GM23338 (cell line): ENCODE results near the gene CMSS1. TPM values are rescaled to one million over a fixed set of nuclear protein-coding genes. Genes with fewer than 3 reads are reported as not detected.

Experiments used
- ATAC-seq: fragments of 200-7000 bp; cut with Tn5 transposase; 3 replicates; pipeline ENCODE4 v1.9.1; 2020
- DNase-seq: peaks from one replicate; pipeline ENCODE4 v3.0.0-alpha.2; 2015; ENCODE audit warnings: low spot score
- H2AFZ ChIP-seq: fragments of 200-600 bp; sonication (generic); 2 replicates; pipeline ENCODE4 v1.8.0; 2016; ENCODE audit warnings: antibody characterized with exemption, mild to moderate bottlenecking, moderate library complexity
- H3F3A ChIP-seq: fragments of 200-600 bp; sonication (generic); replicated peaks from 2 replicates; pipeline ENCODE4 v1.8.0; 2017; ENCODE audit warnings: antibody characterized with exemption, mixed run types, low read depth
- H3K27ac ChIP-seq: fragments of 200-600 bp; sonication (generic); 2 replicates; pipeline ENCODE4 v1.6.1; 2016; ENCODE audit warnings: low read depth
- H3K27me3 ChIP-seq: fragments of 200-600 bp; sonication (generic); 2 replicates; pipeline ENCODE4 v1.8.0; 2016; ENCODE audit warnings: mild to moderate bottlenecking, mixed run types, moderate library complexity; ENCODE audit not compliant: insufficient read depth
- H3K36me3 ChIP-seq: fragments of 200-600 bp; sonication (generic); 2 replicates; pipeline ENCODE4 v1.8.0; 2016; ENCODE audit warnings: mild to moderate bottlenecking; ENCODE audit not compliant: insufficient read depth
- H3K4me1 ChIP-seq: fragments of 200-600 bp; sonication (generic); 2 replicates; pipeline ENCODE4 v1.8.0; 2016; ENCODE audit warnings: mild to moderate bottlenecking, moderate library complexity; ENCODE audit not compliant: insufficient read depth
- H3K4me2 ChIP-seq: fragments of 200-600 bp; sonication (generic); 2 replicates; pipeline ENCODE4 v1.7.1; 2017; ENCODE audit warnings: mixed run types
- H3K4me3 ChIP-seq: fragments of 200-600 bp; sonication (generic); 2 replicates; pipeline ENCODE4 v1.6.1; 2016; ENCODE audit warnings: mixed run types
- H3K79me2 ChIP-seq: fragments of 200-600 bp; sonication (generic); replicated peaks from 2 replicates; pipeline ENCODE4 v1.8.0; 2017; ENCODE audit warnings: mild to moderate bottlenecking; ENCODE audit not compliant: insufficient read depth
- H3K9me2 ChIP-seq: fragments of 200-600 bp; sonication (generic); 2 replicates; pipeline ENCODE4 v1.8.0; 2017; ENCODE audit not compliant: insufficient read depth
- H4K20me1 ChIP-seq: fragments of 200-600 bp; sonication (generic); replicated peaks from 2 replicates; pipeline ENCODE4 v1.8.0; 2017; ENCODE audit warnings: mild to moderate bottlenecking; ENCODE audit not compliant: insufficient read depth
- H3K27ac Mint-ChIP-seq: 2 replicates; pipeline ENCODE4 v1.8.0; 2020; ENCODE audit warnings: inconsistent platforms, mild to moderate bottlenecking, moderate library complexity, mixed read lengths
- H3K27me3 Mint-ChIP-seq: 3 replicates; pipeline ENCODE4 v1.8.0; 2022; ENCODE audit warnings: low read depth, mild to moderate bottlenecking, moderate library complexity, mixed read lengths, inconsistent platforms; ENCODE audit not compliant: insufficient read depth, poor library complexity
- H3K36me3 Mint-ChIP-seq: 3 replicates; pipeline ENCODE4 v1.8.0; 2021; ENCODE audit warnings: low read depth, mild to moderate bottlenecking, inconsistent platforms, moderate library complexity, mixed read lengths
- H3K4me1 Mint-ChIP-seq: 3 replicates; pipeline ENCODE4 v1.8.0; 2020; ENCODE audit warnings: mild to moderate bottlenecking, inconsistent platforms, mixed read lengths
- H3K4me3 Mint-ChIP-seq: 3 replicates; pipeline ENCODE4 v1.8.0; 2021; ENCODE audit warnings: moderate library complexity, mild to moderate bottlenecking, inconsistent platforms, mixed read lengths
- H3K9me3 Mint-ChIP-seq: 3 replicates; pipeline ENCODE4 v1.8.0; 2020; ENCODE audit warnings: moderate library complexity, mild to moderate bottlenecking, inconsistent platforms, mixed read lengths
- POLR2AphosphoS5 ChIP-seq: IDR thresholded peaks from 2 replicates; pipeline ENCODE4 v1.6.1; 2016; ENCODE audit warnings: antibody characterized with exemption, low read depth
- STAT1 ChIP-seq: IDR thresholded peaks from one replicate; pipeline ENCODE4 v1.6.1; 2016; ENCODE audit warnings: antibody characterized with exemption; ENCODE audit not compliant: unreplicated experiment
- polyA plus RNA-seq: library from polyadenylated mRNA; unstranded; fragments of >200 nt; fragmentation: Nextera tagmentation; extraction: Ambion mirVana; gene quantifications from 2 replicates; pipeline ENCODE4 v1.2.1, GENCODE V29; 2016
- total RNA-seq: library from RNA; depleted of rRNA; stranded (reverse); fragments of >200 nt; shearing (Covaris generic); gene quantifications from 2 replicates; pipeline ENCODE4 v1.2.3, GENCODE V29; 2014
- TF ChIP-seq, protein P1 (sequence below): fragments of 250-450 bp; sonication (Bioruptor Pico); IDR thresholded peaks from 2 replicates; pipeline ENCODE4 v1.5.0; 2020; ENCODE audit warnings: mild to moderate bottlenecking, moderate library complexity
- TF ChIP-seq, protein P2 (sequence below), 2 experiments: fragments of 200-600 bp in 1 of 2; sonication (generic) in 1 of 2; conservative IDR thresholded peaks; 2 replicates each; pipeline versions ENCODE4 v1.5.1 to v1.6.1; 2016 to 2017; ENCODE audit warnings: antibody characterized with exemption in 2 of 2, low read depth in 2 of 2, mild to moderate bottlenecking in 2 of 2, moderate library complexity in 1 of 2

CMSS1 gene
- total and polyA plus RNA-seq, 2 experiments from 2014 or later, result 39.4 to 187 TPM

DNA sequence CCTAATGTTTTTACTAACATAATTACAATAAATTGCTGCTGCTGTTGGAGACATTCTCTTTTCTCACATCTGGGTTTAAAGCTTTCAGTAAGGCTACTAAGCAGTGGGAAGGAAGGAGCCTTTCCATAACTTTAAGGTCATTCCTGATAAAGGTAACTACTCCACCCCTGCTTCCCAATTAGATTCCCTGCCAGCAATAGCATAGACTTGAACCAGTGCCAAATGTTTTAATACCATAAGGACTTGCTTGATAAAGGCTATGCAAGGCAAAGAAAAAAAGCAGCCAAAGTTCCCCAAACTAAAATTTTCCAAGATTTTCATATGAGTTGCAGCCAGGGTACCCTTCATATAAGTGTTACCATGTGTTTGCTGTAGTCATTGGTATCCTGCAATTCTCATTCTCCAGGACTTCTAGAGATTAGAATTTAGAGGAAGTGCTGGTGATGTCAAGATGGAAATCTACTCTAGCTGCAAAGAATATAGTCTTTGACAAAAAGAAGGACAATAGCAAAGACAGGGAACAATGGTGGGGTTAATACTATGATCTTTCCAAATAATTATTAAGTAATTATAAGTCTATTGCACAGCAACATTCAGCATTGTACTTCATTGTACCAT, 190.5 kb downstream of the CMSS1 start (continued):
- TF ChIP-seq, protein P1, sequence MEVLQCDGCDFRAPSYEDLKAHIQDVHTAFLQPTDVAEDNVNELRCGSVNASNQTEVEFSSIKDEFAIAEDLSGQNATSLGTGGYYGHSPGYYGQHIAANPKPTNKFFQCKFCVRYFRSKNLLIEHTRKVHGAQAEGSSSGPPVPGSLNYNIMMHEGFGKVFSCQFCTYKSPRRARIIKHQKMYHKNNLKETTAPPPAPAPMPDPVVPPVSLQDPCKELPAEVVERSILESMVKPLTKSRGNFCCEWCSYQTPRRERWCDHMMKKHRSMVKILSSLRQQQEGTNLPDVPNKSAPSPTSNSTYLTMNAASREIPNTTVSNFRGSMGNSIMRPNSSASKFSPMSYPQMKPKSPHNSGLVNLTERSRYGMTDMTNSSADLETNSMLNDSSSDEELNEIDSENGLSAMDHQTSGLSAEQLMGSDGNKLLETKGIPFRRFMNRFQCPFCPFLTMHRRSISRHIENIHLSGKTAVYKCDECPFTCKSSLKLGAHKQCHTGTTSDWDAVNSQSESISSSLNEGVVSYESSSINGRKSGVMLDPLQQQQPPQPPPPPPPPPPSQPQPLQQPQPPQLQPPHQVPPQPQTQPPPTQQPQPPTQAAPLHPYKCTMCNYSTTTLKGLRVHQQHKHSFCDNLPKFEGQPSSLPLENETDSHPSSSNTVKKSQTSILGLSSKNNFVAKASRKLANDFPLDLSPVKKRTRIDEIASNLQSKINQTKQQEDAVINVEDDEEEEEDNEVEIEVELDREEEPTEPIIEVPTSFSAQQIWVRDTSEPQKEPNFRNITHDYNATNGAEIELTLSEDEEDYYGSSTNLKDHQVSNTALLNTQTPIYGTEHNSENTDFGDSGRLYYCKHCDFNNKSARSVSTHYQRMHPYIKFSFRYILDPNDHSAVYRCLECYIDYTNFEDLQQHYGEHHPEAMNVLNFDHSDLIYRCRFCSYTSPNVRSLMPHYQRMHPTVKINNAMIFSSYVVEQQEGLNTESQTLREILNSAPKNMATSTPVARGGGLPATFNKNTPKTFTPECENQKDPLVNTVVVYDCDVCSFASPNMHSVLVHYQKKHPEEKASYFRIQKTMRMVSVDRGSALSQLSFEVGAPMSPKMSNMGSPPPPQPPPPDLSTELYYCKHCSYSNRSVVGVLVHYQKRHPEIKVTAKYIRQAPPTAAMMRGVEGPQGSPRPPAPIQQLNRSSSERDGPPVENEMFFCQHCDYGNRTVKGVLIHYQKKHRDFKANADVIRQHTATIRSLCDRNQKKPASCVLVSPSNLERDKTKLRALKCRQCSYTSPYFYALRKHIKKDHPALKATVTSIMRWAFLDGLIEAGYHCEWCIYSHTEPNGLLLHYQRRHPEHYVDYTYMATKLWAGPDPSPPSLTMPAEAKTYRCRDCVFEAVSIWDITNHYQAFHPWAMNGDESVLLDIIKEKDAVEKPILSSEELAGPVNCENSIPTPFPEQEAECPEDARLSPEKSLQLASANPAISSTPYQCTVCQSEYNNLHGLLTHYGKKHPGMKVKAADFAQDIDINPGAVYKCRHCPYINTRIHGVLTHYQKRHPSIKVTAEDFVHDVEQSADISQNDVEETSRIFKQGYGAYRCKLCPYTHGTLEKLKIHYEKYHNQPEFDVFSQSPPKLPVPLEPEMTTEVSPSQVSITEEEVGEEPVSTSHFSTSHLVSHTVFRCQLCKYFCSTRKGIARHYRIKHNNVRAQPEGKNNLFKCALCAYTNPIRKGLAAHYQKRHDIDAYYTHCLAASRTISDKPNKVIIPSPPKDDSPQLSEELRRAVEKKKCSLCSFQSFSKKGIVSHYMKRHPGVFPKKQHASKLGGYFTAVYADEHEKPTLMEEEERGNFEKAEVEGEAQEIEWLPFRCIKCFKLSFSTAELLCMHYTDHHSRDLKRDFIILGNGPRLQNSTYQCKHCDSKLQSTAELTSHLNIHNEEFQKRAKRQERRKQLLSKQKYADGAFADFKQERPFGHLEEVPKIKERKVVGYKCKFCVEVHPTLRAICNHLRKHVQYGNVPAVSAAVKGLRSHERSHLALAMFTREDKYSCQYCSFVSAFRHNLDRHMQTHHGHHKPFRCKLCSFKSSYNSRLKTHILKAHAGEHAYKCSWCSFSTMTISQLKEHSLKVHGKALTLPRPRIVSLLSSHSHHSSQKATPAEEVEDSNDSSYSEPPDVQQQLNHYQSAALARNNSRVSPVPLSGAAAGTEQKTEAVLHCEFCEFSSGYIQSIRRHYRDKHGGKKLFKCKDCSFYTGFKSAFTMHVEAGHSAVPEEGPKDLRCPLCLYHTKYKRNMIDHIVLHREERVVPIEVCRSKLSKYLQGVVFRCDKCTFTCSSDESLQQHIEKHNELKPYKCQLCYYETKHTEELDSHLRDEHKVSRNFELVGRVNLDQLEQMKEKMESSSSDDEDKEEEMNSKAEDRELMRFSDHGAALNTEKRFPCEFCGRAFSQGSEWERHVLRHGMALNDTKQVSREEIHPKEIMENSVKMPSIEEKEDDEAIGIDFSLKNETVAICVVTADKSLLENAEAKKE (CRISPR knock-in tag), result no peak

DNA sequence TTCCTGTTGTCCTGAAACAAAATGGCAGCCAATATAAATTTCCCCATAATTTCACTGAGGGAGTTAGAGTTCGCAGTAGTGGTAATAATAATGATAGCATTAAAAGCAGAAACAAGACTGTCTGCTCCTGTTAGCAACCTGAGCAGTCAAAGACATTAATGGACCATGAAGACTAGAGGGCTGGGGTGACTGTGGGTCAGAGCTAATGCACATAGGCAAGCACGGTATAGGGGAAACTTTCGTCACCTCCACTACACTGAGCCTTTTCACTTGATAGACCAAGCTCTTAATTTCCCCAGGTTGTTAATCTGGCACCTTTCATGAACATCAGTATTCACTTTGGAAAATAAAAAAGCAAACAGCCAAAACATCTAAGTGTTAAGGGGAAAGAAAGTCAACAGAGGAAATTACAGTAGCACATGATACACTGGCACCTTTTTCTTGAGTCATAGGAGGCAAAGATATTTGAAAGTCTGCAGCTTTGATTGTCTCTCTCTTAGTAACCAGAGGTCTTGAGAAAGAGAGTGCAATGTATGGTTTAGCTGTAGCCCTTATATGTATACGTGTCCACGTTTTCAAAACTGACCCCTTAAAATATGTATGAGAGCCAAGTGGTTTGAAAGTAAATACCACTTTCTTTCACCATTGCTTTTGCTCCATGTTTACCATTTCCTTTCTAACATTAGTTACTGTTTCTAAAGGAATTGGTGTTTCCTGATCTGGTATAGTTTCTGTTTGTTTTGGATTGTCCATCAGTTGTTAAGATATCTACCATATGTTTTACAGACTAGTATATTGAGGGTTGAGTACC, 191.8 kb downstream of the CMSS1 start:
- ATAC-seq (no peak), DNase-seq (no peak)
- Mint-ChIP-seq H3K4me1 (peaks cover 32% of the 10 kb centered on the region), H3K36me3 (no peaks in the 10 kb centered on the region), H3K27me3 (no peaks in the 10 kb centered on the region), H3K4me3 (no peak overlapping the region), H3K9me3 (no peaks in the 10 kb centered on the region), H3K27ac (no peak overlapping the region; the same call in 1 of the 2 replicates)
- Histone ChIP-seq H2AFZ (no peak overlapping the region), H3K4me3 (no peak overlapping the region), H4K20me1 (no peaks in the 10 kb centered on the region), H3K4me2 (no peak overlapping the region), H3F3A (no peaks in the 10 kb centered on the region), H3K9me2 (no peaks in the 10 kb centered on the region), H3K36me3 (no peaks in the 10 kb centered on the region), H3K79me2 (no peaks in the 10 kb centered on the region), H3K27ac (no peak overlapping the region), H3K4me1 (peaks cover 34% of the 10 kb centered on the region), H3K27me3 (no peaks in the 10 kb centered on the region)
- TF ChIP-seq, protein P1 (CRISPR knock-in tag), result no peak
- TF ChIP-seq POLR2AphosphoS5 (no peak), STAT1 (no peak)
- TF ChIP-seq, protein P2, sequence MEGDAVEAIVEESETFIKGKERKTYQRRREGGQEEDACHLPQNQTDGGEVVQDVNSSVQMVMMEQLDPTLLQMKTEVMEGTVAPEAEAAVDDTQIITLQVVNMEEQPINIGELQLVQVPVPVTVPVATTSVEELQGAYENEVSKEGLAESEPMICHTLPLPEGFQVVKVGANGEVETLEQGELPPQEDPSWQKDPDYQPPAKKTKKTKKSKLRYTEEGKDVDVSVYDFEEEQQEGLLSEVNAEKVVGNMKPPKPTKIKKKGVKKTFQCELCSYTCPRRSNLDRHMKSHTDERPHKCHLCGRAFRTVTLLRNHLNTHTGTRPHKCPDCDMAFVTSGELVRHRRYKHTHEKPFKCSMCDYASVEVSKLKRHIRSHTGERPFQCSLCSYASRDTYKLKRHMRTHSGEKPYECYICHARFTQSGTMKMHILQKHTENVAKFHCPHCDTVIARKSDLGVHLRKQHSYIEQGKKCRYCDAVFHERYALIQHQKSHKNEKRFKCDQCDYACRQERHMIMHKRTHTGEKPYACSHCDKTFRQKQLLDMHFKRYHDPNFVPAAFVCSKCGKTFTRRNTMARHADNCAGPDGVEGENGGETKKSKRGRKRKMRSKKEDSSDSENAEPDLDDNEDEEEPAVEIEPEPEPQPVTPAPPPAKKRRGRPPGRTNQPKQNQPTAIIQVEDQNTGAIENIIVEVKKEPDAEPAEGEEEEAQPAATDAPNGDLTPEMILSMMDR (conservative IDR thresholded peaks at IDR 0.05; ENCODE audit: low read depth in 2 of 2), result no peak
